ENCODE data around the gene SRM.
"Not testable (repeated sequence)": the region's sequence is repeated elsewhere in the genome, so short reads cannot be mapped to it uniquely, and the experiment has no call there.

The SRM gene

GRCh38 chr1:11059968-11060830 lies at the start of gene SRM:
Gene SRM (minus strand): TSS chr1:11060018. CDS start chr1:11059943, 75 bp downstream.
- peak; percentile 91 for DNase-seq

- no peak for DNase-seq
These were observed 49.4 kb upstream of the SRM start for GRCh38 chr1:11109047-11109760.

- no peak for DNase-seq
These were observed 47.8 kb upstream of the SRM start for GRCh38 chr1:11107599-11107998.

- DNase-seq, result no peak
These were observed 45.8 kb upstream of the SRM start for GRCh38 chr1:11105586-11105985.

GRCh38 chr1:11101347-11101746 lies 41.5 kb upstream of the SRM start:
- DNase-seq, result no peak

- not testable (repeated sequence) for DNase-seq
These were observed 41.0 kb upstream of the SRM start for GRCh38 chr1:11100806-11101205.

- DNase-seq, result no peak
These were observed 40.3 kb upstream of the SRM start for GRCh38 chr1:11100149-11100493.

GRCh38 chr1:11099310-11100148 lies 39.7 kb upstream of the SRM start, which contains the start of gene EXOSC10:
Gene EXOSC10 (minus strand): TSS chr1:11099869. CDS start chr1:11099831, 38 bp downstream.
- peak; percentile 97 for DNase-seq

GRCh38 chr1:11098931-11099309 lies 39.1 kb upstream of the SRM start:
- no peak for DNase-seq

GRCh38 chr1:11083784-11084183 lies 24.0 kb upstream of the SRM start:
- DNase-seq, result not testable (repeated sequence)

GRCh38 chr1:11080931-11081330 lies 21.1 kb upstream of the SRM start:
- DNase-seq, result no peak

GRCh38 chr1:11078631-11079030 lies 18.8 kb upstream of the SRM start:
- DNase-seq, result no peak

- DNase-seq, result not testable (repeated sequence)
These were observed 13.6 kb upstream of the SRM start for GRCh38 chr1:11073398-11073797.

- DNase-seq, result no peak
These were observed 12.5 kb upstream of the SRM start for GRCh38 chr1:11072216-11072917.

- DNase-seq, result no peak
These were observed 11.8 kb upstream of the SRM start for GRCh38 chr1:11071463-11072215.

- DNase-seq, result no peak
These were observed 11.1 kb upstream of the SRM start for GRCh38 chr1:11070876-11071275.

GRCh38 chr1:11068600-11069473 lies 9.0 kb upstream of the SRM start:
- no peak for DNase-seq

- no peak for DNase-seq
These were observed 8.1 kb upstream of the SRM start for GRCh38 chr1:11067716-11068599.

- no peak for DNase-seq
These were observed 6.0 kb upstream of the SRM start for GRCh38 chr1:11065796-11066195.

- DNase-seq, result peak; percentile 19
These were observed 5.1 kb upstream of the SRM start for GRCh38 chr1:11064942-11065341.
